ENCODE data around the gene C10orf90.

C10orf90 gene

GRCh38 chr10:126398383-126398743 lies 272.1 kb downstream of the C10orf90 start:
- DNase-seq (ENCODE audit: low spot score in 2 of 2): no peak
- Histone ChIP-seq H3K4me1 (no peaks in the 10 kb centered on the region), H3K27me3 (ENCODE audit: low read depth) (peaks cover 3% of the 10 kb centered on the region; the same call in 1 of the 2 replicates), H3K9me3 (no peaks in the 10 kb centered on the region), H3K36me3 (replicated peaks) (no peaks in the 10 kb centered on the region), H3K4me3 (no peak overlapping the region)
- in situ Hi-C loops (cut with MboI; ENCODE audit: low sequenced_read_pairs): loop anchor here (10.0 kb wide), 1 partner anchor 414 kb away; no protein-coding TSS in a partner anchor

GRCh38 chr10:126397640-126398382 lies 272.7 kb downstream of the C10orf90 start:
- H3K27me3 ChIP-seq (ENCODE audit: low read depth): peaks cover 3% of the 10 kb centered on the region; the same call in 1 of the 2 replicates
- H3K4me1 ChIP-seq: no peaks in the 10 kb centered on the region
- no peaks in the 10 kb centered on the region for H3K36me3 ChIP-seq (replicated peaks)
- in situ Hi-C loops (cut with MboI; ENCODE audit: low sequenced_read_pairs): loop anchor here (10.0 kb wide), 1 partner anchor 413 kb away; no protein-coding TSS in a partner anchor
- no peak for DNase-seq (ENCODE audit: low spot score in 2 of 2)
- no peaks in the 10 kb centered on the region for H3K9me3 ChIP-seq
- H3K4me3 ChIP-seq: no peak overlapping the region

GRCh38 chr10:126397156-126397555 lies 273.3 kb downstream of the C10orf90 start:
- H3K4me1 ChIP-seq: no peaks in the 10 kb centered on the region
- in situ Hi-C loops (cut with MboI; ENCODE audit: low sequenced_read_pairs): loop anchor here (10.0 kb wide), 1 partner anchor 412 kb away; no protein-coding TSS in a partner anchor
- no peak for DNase-seq (ENCODE audit: low spot score in 2 of 2)
- H3K4me3 ChIP-seq: no peak overlapping the region
- H3K36me3 ChIP-seq (replicated peaks): no peaks in the 10 kb centered on the region
- peaks cover 3% of the 10 kb centered on the region; the same call in 1 of the 2 replicates for H3K27me3 ChIP-seq (ENCODE audit: low read depth)
- H3K9me3 ChIP-seq: no peaks in the 10 kb centered on the region

GRCh38 chr10:126394948-126395347 lies 275.5 kb downstream of the C10orf90 start:
- Histone ChIP-seq H3K9me3 (no peaks in the 10 kb centered on the region), H3K4me1 (no peaks in the 10 kb centered on the region), H3K36me3 (replicated peaks) (no peaks in the 10 kb centered on the region), H3K4me3 (no peak overlapping the region), H3K27me3 (ENCODE audit: low read depth) (peaks cover 3% of the 10 kb centered on the region)
- no peak for DNase-seq (ENCODE audit: low spot score in 2 of 2)
- in situ Hi-C loops (cut with MboI; ENCODE audit: low sequenced_read_pairs): loop anchor here (10.0 kb wide), 1 partner anchor 410 kb away; no protein-coding TSS in a partner anchor

- Histone ChIP-seq H3K4me1 (no peaks in the 10 kb centered on the region), H3K9me3 (no peaks in the 10 kb centered on the region), H3K27me3 (ENCODE audit: low read depth) (peaks cover 10% of the 10 kb centered on the region), H3K36me3 (replicated peaks) (no peaks in the 10 kb centered on the region), H3K4me3 (no peak overlapping the region)
- in situ Hi-C loops (cut with MboI; ENCODE audit: low sequenced_read_pairs): loop anchor here (10.0 kb wide), 1 partner anchor 408 kb away; no protein-coding TSS in a partner anchor
- no peak for DNase-seq (ENCODE audit: low spot score in 2 of 2)
Observed at GRCh38 chr10:126393076-126393475, 277.4 kb downstream of the C10orf90 start.

GRCh38 chr10:126392469-126392868 lies 278.0 kb downstream of the C10orf90 start:
- Histone ChIP-seq H3K36me3 (replicated peaks) (no peaks in the 10 kb centered on the region), H3K27me3 (ENCODE audit: low read depth) (peaks cover 10% of the 10 kb centered on the region), H3K4me3 (no peak overlapping the region), H3K9me3 (no peaks in the 10 kb centered on the region), H3K4me1 (no peaks in the 10 kb centered on the region)
- in situ Hi-C loops (cut with MboI; ENCODE audit: low sequenced_read_pairs): loop anchor here (10.0 kb wide), 1 partner anchor 408 kb away; no protein-coding TSS in a partner anchor
- no peak for DNase-seq (ENCODE audit: low spot score in 2 of 2)

GRCh38 chr10:126392068-126392467 lies 278.4 kb downstream of the C10orf90 start:
- H3K9me3 ChIP-seq: no peaks in the 10 kb centered on the region
- H3K36me3 ChIP-seq (replicated peaks): no peaks in the 10 kb centered on the region
- H3K27me3 ChIP-seq (ENCODE audit: low read depth): peaks cover 13% of the 10 kb centered on the region
- H3K4me3 ChIP-seq: no peak overlapping the region
- in situ Hi-C loops (cut with MboI; ENCODE audit: low sequenced_read_pairs): loop anchor here (10.0 kb wide), 1 partner anchor 407 kb away; no protein-coding TSS in a partner anchor
- DNase-seq (ENCODE audit: low spot score in 2 of 2): no peak
- no peaks in the 10 kb centered on the region for H3K4me1 ChIP-seq

GRCh38 chr10:126391192-126391885 lies 279.2 kb downstream of the C10orf90 start:
- in situ Hi-C loops (cut with MboI; ENCODE audit: low sequenced_read_pairs): loop anchor here (10.0 kb wide), 1 partner anchor 407 kb away; no protein-coding TSS in a partner anchor
- Histone ChIP-seq H3K4me1 (no peaks in the 10 kb centered on the region), H3K9me3 (no peaks in the 10 kb centered on the region)

GRCh38 chr10:126390324-126390723 lies 280.2 kb downstream of the C10orf90 start:
- no peak overlapping the region for H3K4me3 ChIP-seq
- no peaks in the 10 kb centered on the region for H3K4me1 ChIP-seq
- no peak for DNase-seq (ENCODE audit: low spot score in 2 of 2)
- H3K36me3 ChIP-seq (replicated peaks): no peaks in the 10 kb centered on the region
- in situ Hi-C loops (cut with MboI; ENCODE audit: low sequenced_read_pairs): loop anchor here (10.0 kb wide), 1 partner anchor 406 kb away; no protein-coding TSS in a partner anchor
- no peaks in the 10 kb centered on the region for H3K9me3 ChIP-seq
- H3K27me3 ChIP-seq (ENCODE audit: low read depth): peaks cover 14% of the 10 kb centered on the region

More at GRCh38 chr10:126391192-126391885, 279.2 kb downstream of the C10orf90 start:
- Histone ChIP-seq H3K4me3 (no peak overlapping the region), H3K27me3 (ENCODE audit: low read depth) (peaks cover 14% of the 10 kb centered on the region), H3K36me3 (replicated peaks) (no peaks in the 10 kb centered on the region)
- DNase-seq (ENCODE audit: low spot score in 2 of 2): no peak

GRCh38 chr10:126387931-126388911 lies 282.3 kb downstream of the C10orf90 start, which contains the start of gene ADAM12:
Gene ADAM12, minus strand, starts transcription at chr10:126388477. Its CDS starts 332 bp downstream, at chr10:126388145.
- in situ Hi-C loops (cut with MboI; ENCODE audit: low sequenced_read_pairs): no loop called here
- Histone ChIP-seq H3K27me3 (ENCODE audit: low read depth) (peaks cover 14% of the 10 kb centered on the region), H3K9me3 (peaks cover 2% of the 10 kb centered on the region; the same call in 1 of the 2 replicates), H3K36me3 (replicated peaks) (no peaks in the 10 kb centered on the region), H3K4me1 (no peaks in the 10 kb centered on the region), H3K4me3 (peak within 1 kb of the TSS; percentile 13; the same call in 1 of the 2 replicates)
- DNase-seq (ENCODE audit: low spot score in 2 of 2): no peak

GRCh38 chr10:126387041-126387921 lies 283.2 kb downstream of the C10orf90 start:
- Histone ChIP-seq H3K36me3 (replicated peaks) (no peaks in the 10 kb centered on the region), H3K4me3 (no peak overlapping the region), H3K27me3 (ENCODE audit: low read depth) (peaks cover 14% of the 10 kb centered on the region), H3K4me1 (no peaks in the 10 kb centered on the region), H3K9me3 (peaks cover 2% of the 10 kb centered on the region; the same call in 1 of the 2 replicates)
- DNase-seq (ENCODE audit: low spot score in 2 of 2): peak; percentile 10 to 71
- in situ Hi-C loops (cut with MboI; ENCODE audit: low sequenced_read_pairs): no loop called here

- no peak overlapping the region for H3K4me3 ChIP-seq
- H3K36me3 ChIP-seq (replicated peaks): no peaks in the 10 kb centered on the region
- in situ Hi-C loops (cut with MboI; ENCODE audit: low sequenced_read_pairs): no loop called here
- no peak for DNase-seq (ENCODE audit: low spot score in 2 of 2)
- peaks cover 2% of the 10 kb centered on the region; the same call in 1 of the 2 replicates for H3K9me3 ChIP-seq
- H3K27me3 ChIP-seq (ENCODE audit: low read depth): peaks cover 14% of the 10 kb centered on the region
- no peaks in the 10 kb centered on the region for H3K4me1 ChIP-seq
Observed at GRCh38 chr10:126384269-126384873, 286.1 kb downstream of the C10orf90 start.

All from HAP-1 (cell line).